H1 (cell line): ENCODE results near the gene TNFAIP8. TPM values are rescaled to one million over a fixed set of nuclear protein-coding genes. Genes with fewer than 3 reads are reported as not detected.
A peak's percentile ranks its signal among the peaks of the same experiment; 100 is the strongest.

ENCODE experiments used
- CTCF ChIA-PET: fragments of 300-600 bp; sonication (Branson Sonifier 250); formaldehyde crosslinking; loops from one replicate; lab custom pipeline; 2021; ENCODE audit not compliant: partially characterized antibody; lab: Charles Lee
- POLR2A ChIA-PET: fragments of 300-600 bp; sonication (Branson Sonifier 250); formaldehyde crosslinking; loops from one replicate; lab custom pipeline; 2021; ENCODE audit warnings: inconsistent platforms; ENCODE audit not compliant: partially characterized antibody; lab: Charles Lee
- DNase-seq, 2 experiments: peaks; one replicate each; pipeline versions ENCODE4 v3.0.0 to v3.0.0-alpha.2; 2010 to 2022; ENCODE audit warnings: low spot score in 2 of 2, low read depth in 1 of 2, mixed read lengths in 1 of 2
- FAIRE-seq: peaks from 2 replicates; lab custom pipeline; 2011; peaks lifted over from hg19 to GRCh38; lab: Jason Lieb, UNC
- H2AFZ ChIP-seq: 2 replicates; pipeline ENCODE4 v1.8.1; 2012; ENCODE audit warnings: low read length, inconsistent platforms
- H2AK5ac ChIP-seq: 2 replicates; pipeline ENCODE4 v1.6.1; 2013; ENCODE audit warnings: low read depth, low read length
- H2BK120ac ChIP-seq: replicated peaks from 2 replicates; pipeline ENCODE3; 2013; ENCODE audit warnings: low read depth, low read length, inconsistent platforms
- H2BK12ac ChIP-seq: 2 replicates; pipeline ENCODE4 v1.6.1; 2013; ENCODE audit warnings: low read depth, low read length
- H2BK15ac ChIP-seq: 2 replicates; pipeline ENCODE4 v1.6.1; 2013; ENCODE audit warnings: low read length
- H2BK20ac ChIP-seq: 2 replicates; pipeline ENCODE4 v1.6.1; 2013; ENCODE audit warnings: low read length
- H2BK5ac ChIP-seq: 2 replicates; pipeline ENCODE4 v1.6.1; 2013; ENCODE audit warnings: low read depth, low read length
- H3K14ac ChIP-seq: 2 replicates; pipeline ENCODE4 v1.6.1; 2013; ENCODE audit warnings: inconsistent platforms; ENCODE audit not compliant: insufficient read length
- H3K18ac ChIP-seq: 2 replicates; pipeline ENCODE4 v1.6.1; 2013; ENCODE audit warnings: low read length; ENCODE audit errors: extremely low read depth
- H3K23ac ChIP-seq: 2 replicates; pipeline ENCODE4 v1.6.1; 2013; ENCODE audit warnings: inconsistent platforms; ENCODE audit not compliant: insufficient read length
- H3K23me2 ChIP-seq: 2 replicates; pipeline ENCODE4 v1.6.1; 2013; ENCODE audit warnings: low read depth, low read length
- H3K27ac ChIP-seq: 2 replicates; pipeline ENCODE4 v1.6.1; 2011; ENCODE audit warnings: low read depth, low read length, inconsistent platforms
- H3K27me3 ChIP-seq, 4 experiments: replicated peaks in 1 of 4; 1 replicate in 1 of 4; 2 replicates in 3 of 4; pipeline versions ENCODE4 v1.6.1 to v1.8.1; 2011 to 2013; ENCODE audit warnings: low read length in 3 of 4, mild to moderate bottlenecking in 3 of 4, inconsistent platforms in 2 of 4, mixed read lengths in 2 of 4, moderate library complexity in 1 of 4; ENCODE audit not compliant: control insufficient read depth in 3 of 4, insufficient read depth in 3 of 4; ENCODE audit errors: extremely low read depth in 1 of 4
- H3K36me3 ChIP-seq, 4 experiments: 2 replicates each; pipeline versions ENCODE4 v1.6.1 to v1.8.1; 2011 to 2013; ENCODE audit warnings: mild to moderate bottlenecking in 4 of 4, low read length in 3 of 4, moderate library complexity in 2 of 4, control low read depth in 1 of 4, inconsistent platforms in 1 of 4; ENCODE audit not compliant: insufficient read depth in 4 of 4, control insufficient read depth in 2 of 4
- H3K4ac ChIP-seq: replicated peaks from 2 replicates; pipeline ENCODE3; 2013; ENCODE audit warnings: low read length, low read depth, mixed read lengths, inconsistent platforms; ENCODE audit not compliant: insufficient read length
- H3K4me1 ChIP-seq, 4 experiments: replicated peaks in 1 of 4; 1 replicate in 1 of 4; 2 replicates in 3 of 4; pipeline versions ENCODE4 v1.6.1 to v1.8.1; 2011 to 2013; ENCODE audit warnings: low read length in 3 of 4, inconsistent platforms in 2 of 4, mixed read lengths in 1 of 4; ENCODE audit not compliant: insufficient read depth in 4 of 4, control insufficient read depth in 3 of 4
- H3K4me2 ChIP-seq, 2 experiments: 2 replicates each; pipeline versions ENCODE4 v1.6.1 to v1.8.1; 2011 to 2013; ENCODE audit warnings: low read depth in 2 of 2, low read length in 2 of 2, control low read depth in 1 of 2, inconsistent platforms in 1 of 2, mild to moderate bottlenecking in 1 of 2; ENCODE audit not compliant: insufficient read depth in 1 of 2
- H3K4me3 ChIP-seq, 4 experiments: fragments of 200-600, 300-600 bp in 1 of 4; sonication (generic), shearing (Covaris generic), sonication (Bioruptor Twin) in 1 of 4; 2 replicates each; pipeline versions ENCODE4 v1.5.1 to v1.8.1; 2011 to 2016; ENCODE audit warnings: low read length in 4 of 4, low read depth in 3 of 4, control low read depth in 2 of 4, inconsistent platforms in 2 of 4, mild to moderate bottlenecking in 2 of 4, mixed read lengths in 1 of 4, moderate library complexity in 1 of 4; ENCODE audit not compliant: insufficient read depth in 2 of 4; ENCODE audit errors: extremely low read depth in 1 of 4
- H3K56ac ChIP-seq: replicated peaks from 2 replicates; pipeline ENCODE3; 2013; ENCODE audit warnings: low read depth, mild to moderate bottlenecking, mixed read lengths, low read length, inconsistent platforms; ENCODE audit not compliant: insufficient read length
- H3K79me1 ChIP-seq: 2 replicates; pipeline ENCODE4 v1.6.1; 2013; ENCODE audit warnings: low read depth, low read length, control low read depth
- H3K79me2 ChIP-seq, 2 experiments: 2 replicates each; pipeline versions ENCODE4 v1.6.1 to v1.8.1; 2012 to 2013; ENCODE audit warnings: low read length in 2 of 2, mild to moderate bottlenecking in 2 of 2, inconsistent platforms in 1 of 2; ENCODE audit not compliant: insufficient read depth in 2 of 2, control insufficient read depth in 1 of 2
- H3K9ac ChIP-seq, 4 experiments: replicated peaks in 1 of 4; 1 replicate in 1 of 4; 2 replicates in 3 of 4; pipeline versions ENCODE4 v1.6.1 to v1.8.1; 2011 to 2013; ENCODE audit warnings: low read depth in 3 of 4, low read length in 3 of 4, control low read depth in 2 of 4, mild to moderate bottlenecking in 2 of 4, moderate library complexity in 2 of 4, inconsistent platforms in 1 of 4; ENCODE audit errors: extremely low read depth in 1 of 4
- H3K9me3 ChIP-seq, 2 experiments: 2 replicates each; pipeline versions ENCODE4 v1.6.1 to v1.8.1; 2012 to 2013; ENCODE audit warnings: mild to moderate bottlenecking in 2 of 2, moderate library complexity in 2 of 2, control low read depth in 1 of 2, inconsistent platforms in 1 of 2, low read depth in 1 of 2, low read length in 1 of 2, mixed read lengths in 1 of 2; ENCODE audit not compliant: insufficient read depth in 2 of 2
- H4K20me1 ChIP-seq, 2 experiments: replicated peaks in 1 of 2; 2 replicates each; pipeline versions ENCODE3 to v1.8.1; 2011 to 2013; ENCODE audit warnings: inconsistent platforms in 2 of 2, low read length in 2 of 2, mild to moderate bottlenecking in 1 of 2; ENCODE audit not compliant: insufficient read depth in 2 of 2, control insufficient read depth in 1 of 2
- H4K5ac ChIP-seq: 2 replicates; pipeline ENCODE4 v1.6.1; 2013; ENCODE audit warnings: low read length, low read depth, mixed read lengths, inconsistent platforms; ENCODE audit not compliant: insufficient read length
- H4K8ac ChIP-seq: 2 replicates; pipeline ENCODE4 v1.8.0; 2013; ENCODE audit warnings: mild to moderate bottlenecking, moderate library complexity, low read length, inconsistent platforms; ENCODE audit not compliant: insufficient read depth; ENCODE audit errors: extremely low read depth
- H4K91ac ChIP-seq: replicated peaks from 2 replicates; pipeline ENCODE3; 2013; ENCODE audit warnings: low read length, mixed read lengths, inconsistent platforms; ENCODE audit not compliant: insufficient read length
- ASH2L ChIP-seq: fragments of 200-600, 300-600 bp; sonication (generic); IDR thresholded peaks from one replicate; pipeline ENCODE4 v1.7.1; 2017; ENCODE audit warnings: low read length
- EP300 ChIP-seq, 2 experiments: IDR thresholded peaks; 1 replicate in 1 of 2; 2 replicates in 1 of 2; pipeline ENCODE4 v1.6.1; 2011 to 2012; ENCODE audit warnings: low read depth in 2 of 2, low read length in 2 of 2, mild to moderate bottlenecking in 2 of 2, borderline replicate concordance in 1 of 2, inconsistent platforms in 1 of 2, moderate library complexity in 1 of 2
- JUN ChIP-seq: IDR thresholded peaks from 2 replicates; pipeline ENCODE4 v1.6.1; 2011; ENCODE audit warnings: low read depth, mild to moderate bottlenecking, improper control_type of control experiment, low read length
- JUND ChIP-seq: IDR thresholded peaks from 2 replicates; pipeline ENCODE4 v1.6.1; 2011; ENCODE audit warnings: mild to moderate bottlenecking, improper control_type of control experiment, low read length
- KDM1A ChIP-seq: fragments of 200-600, 300-600 bp; sonication (generic); IDR thresholded peaks from 2 replicates; pipeline ENCODE4 v1.7.1; 2016; ENCODE audit warnings: mild to moderate bottlenecking, low read length, borderline replicate concordance
- MAFK ChIP-seq: IDR thresholded peaks from 2 replicates; pipeline ENCODE4 v1.6.1; 2012; ENCODE audit warnings: low read depth, mild to moderate bottlenecking, improper control_type of control experiment, low read length
- PHF8 ChIP-seq: fragments of 200-600 bp; sonication (generic); conservative IDR thresholded peaks from 2 replicates; pipeline ENCODE4 v1.7.1; 2012; ENCODE audit warnings: low read depth, mild to moderate bottlenecking, inconsistent platforms, low read length, moderate library complexity
- POLR2A ChIP-seq, 2 experiments: IDR thresholded peaks; 1 replicate in 1 of 2; 2 replicates in 1 of 2; pipeline ENCODE4 v1.6.1; 2011; ENCODE audit warnings: low read depth in 2 of 2, low read length in 2 of 2, mild to moderate bottlenecking in 2 of 2; ENCODE audit errors: control extremely low read depth in 1 of 2
- SUZ12 ChIP-seq: fragments of 200-600 bp; sonication (generic); IDR thresholded peaks from 2 replicates; pipeline ENCODE4 v1.6.1; 2012; ENCODE audit warnings: mild to moderate bottlenecking, inconsistent platforms, low read length, moderate library complexity, mixed read lengths
- WGBS, 2 experiments: shearing (Covaris generic) in 1 of 2; methylation state at CpG; one replicate each; pipeline versions ENCODE4 v1.1.6 to v1.1.7; 2013 to 2015; ENCODE audit warnings: low lambda C conversion rate in 2 of 2, mixed read lengths in 2 of 2, inconsistent platforms in 1 of 2, low coverage in 1 of 2, missing lambda C conversion rate in 1 of 2; ENCODE audit not compliant: insufficient replicate concordance in 2 of 2, insufficient coverage in 1 of 2, insufficient read length in 1 of 2; ENCODE audit errors: extremely low coverage in 1 of 2, missing lambda C conversion rate in 1 of 2; 5-methylcytosine and 5-hydroxymethylcytosine counted together
- polyA plus RNA-seq, 7 experiments: library from polyadenylated mRNA; depleted of rRNA in 3 of 7; stranded (reverse) in 5 of 7; unstranded in 2 of 7; fragments of >200 nt in 5 of 7; fragments of 200-250 nt in 2 of 7; gene quantifications; 1 replicate in 5 of 7; 2 replicates in 1 of 7; 4 replicates in 1 of 7; pipeline versions ENCODE4 v1.2.1 to v1.2.3, GENCODE V29; 2011 to 2013; ENCODE audit warnings: missing spikeins in 2 of 7, mixed read lengths in 2 of 7
- total RNA-seq: library from RNA; stranded (reverse); fragmentation: NEBNext Ultra II Directional; extraction: Animal tissue kit (Norgen Biotek cat#: 25700); gene quantifications from 2 replicates; pipeline ENCODE4 v1.2.1, GENCODE V29; 2021

TNFAIP8 gene
- total and polyA plus RNA-seq, 2 of the 8 experiments (the other 6 are each of a cell fraction or from before 2014, with no cell fraction given), result 12.4 to 19.3 TPM

- Histone ChIP-seq H3K56ac (no peak overlapping the region), H3K18ac (no peak overlapping the region), H2BK120ac (no peak overlapping the region), H3K79me1 (no peaks in the 10 kb centered on the region; the same call in 1 of the 2 replicates), H2AK5ac (0 out of 2 replicates have a peak overlapping the region, but pooled peaks have one; percentile 43), H4K20me1 (no peaks in the 10 kb centered on the region), H3K4ac (no peak overlapping the region), H3K27ac (peak overlapping the region; percentile 8; the same call in 1 of the 2 replicates), H3K9me3 (no peaks in the 10 kb centered on the region), H2BK5ac (0 out of 2 replicates have a peak overlapping the region, but pooled peaks have one; percentile 41), H3K9ac (no peak overlapping the region), H2BK12ac (peak overlapping the region; percentile 50), H2BK20ac (no peak overlapping the region), H4K91ac (no peak overlapping the region), H4K5ac (no peak overlapping the region), H4K8ac (no peak overlapping the region), H2AFZ (no peak overlapping the region), H2BK15ac (peak overlapping the region; percentile 29; the same call in 1 of the 2 replicates), H3K23me2 (peaks cover 3% of the 10 kb centered on the region; the same call in 1 of the 2 replicates), H3K23ac (no peak overlapping the region), H3K27me3 (no peaks in the 10 kb centered on the region), H3K79me2 (peaks cover 3 to 8% of the 10 kb centered on the region in 2 experiments; a peak in 1 of 4 replicates), H3K36me3 (no peaks in the 10 kb centered on the region), H3K4me1 (peaks cover 0 to 13% (median 5%) of the 10 kb centered on the region in 4 experiments; a peak in 6 of 7 replicates), H3K4me3 (no peak overlapping the region), H3K14ac (no peak overlapping the region), H3K4me2 (no peak overlapping the region)
- DNase-seq (no peak), FAIRE-seq (no peak)
- ChIA-PET POLR2A (interaction anchor here (0.9 to 1.5 kb wide), 2 partner anchors 33 to 54 kb away, joined by 3 to 4 read pairs; partner anchors contain the start of gene TNFAIP8), CTCF (interaction anchor here (1.2 to 2.0 kb wide), 3 partner anchors 12 to 89 kb away, joined by 3 to 11 read pairs (median 6); no protein-coding TSS in a partner anchor)
- WGBS, 2 experiments, result 79% methylated on average over 7 of the region's 7 CpGs; no CpG with 5 or more reads in 1 of the 2 experiments
- TF ChIP-seq KDM1A (no peak), ASH2L (no peak), EP300 (IDR thresholded peaks at IDR 0.05; ENCODE audit: borderline replicate concordance in 1 of 2, low read depth in 2 of 2, low read length in 2 of 2) (no peak), JUN (no peak), SUZ12 (no peak), MAFK (no peak), PHF8 (no peak), POLR2A (IDR thresholded peaks at IDR 0.05; ENCODE audit: control extremely low read depth in 1 of 2, low read depth in 2 of 2, low read length in 2 of 2) (no peak), JUND (no peak)
Measured at GRCh38 chr5:119322312-119322947, 33.4 kb upstream of the TNFAIP8 start.
